HepG2 (cell line): ENCODE data around the gene KANSL3. TPM values are rescaled to one million over a fixed set of nuclear protein-coding genes. Genes with fewer than 3 reads are reported as not detected.

Source experiments
- ARID3A ChIP-seq: IDR thresholded peaks from 2 replicates; pipeline ENCODE4 v1.6.1; 2012; ENCODE audit warnings: low read depth, low read length, improper control_type of control experiment
- ATRX ChIP-seq: sonication (generic); formaldehyde crosslinking; IDR thresholded peaks from 2 replicates; pipeline ENCODE4 v1.4.0; 2020; ENCODE audit warnings: missing genetic modification reagents, borderline replicate concordance
- CREBL2 ChIP-seq: sonication (generic); formaldehyde crosslinking; IDR thresholded peaks from 2 replicates; pipeline ENCODE4 v1.8.1; 2023; ENCODE audit warnings: missing genetic modification reagents, mild to moderate bottlenecking, borderline replicate concordance
- DNMT1 ChIP-seq: sonication (generic); formaldehyde crosslinking; IDR thresholded peaks from 2 replicates; pipeline ENCODE4 v1.5.1; 2020; ENCODE audit warnings: mild to moderate bottlenecking, missing genetic modification reagents
- GLMP ChIP-seq: sonication (generic); formaldehyde crosslinking; IDR thresholded peaks from 2 replicates; pipeline ENCODE4 v1.9.0; 2021; ENCODE audit warnings: missing genetic modification reagents, mild to moderate bottlenecking, borderline replicate concordance
- IKZF4 ChIP-seq: sonication (generic); formaldehyde crosslinking; IDR thresholded peaks from 2 replicates; pipeline ENCODE4 v1.5.1; 2020; ENCODE audit warnings: borderline replicate concordance, mild to moderate bottlenecking, low read depth, missing genetic modification reagents; ENCODE audit errors: not compliant biosample characterization
- NCOA1 ChIP-seq: sonication (generic); formaldehyde crosslinking; IDR thresholded peaks from 2 replicates; pipeline ENCODE4 v1.9.0; 2021; ENCODE audit warnings: missing genetic modification reagents
- NFE2L1 ChIP-seq: sonication (generic); formaldehyde crosslinking; IDR thresholded peaks from 2 replicates; pipeline ENCODE4 v1.4.0; 2020; ENCODE audit warnings: missing genetic modification reagents, mild to moderate bottlenecking, borderline replicate concordance
- POGK ChIP-seq: sonication (generic); formaldehyde crosslinking; conservative IDR thresholded peaks from 2 replicates; pipeline ENCODE4 v1.8.0; 2022; ENCODE audit warnings: mild to moderate bottlenecking, moderate library complexity, missing genetic modification reagents
- POGZ ChIP-seq: sonication (generic); formaldehyde crosslinking; IDR thresholded peaks from 2 replicates; pipeline ENCODE4 v1.4.0; 2020; ENCODE audit warnings: mild to moderate bottlenecking, missing genetic modification reagents
- SKI ChIP-seq: fragments of 450-650 bp; IDR thresholded peaks from one replicate; pipeline ENCODE4 v1.6.1; 2018; ENCODE audit warnings: mild to moderate bottlenecking; ENCODE audit not compliant: partially characterized antibody
- SMAD9 ChIP-seq: sonication (generic); formaldehyde crosslinking; IDR thresholded peaks from 2 replicates; pipeline ENCODE4 v1.5.1; 2020; ENCODE audit warnings: mild to moderate bottlenecking, missing genetic modification reagents
- TAF15 ChIP-seq: fragments of 200-400 bp; formaldehyde crosslinking; IDR thresholded peaks from one replicate; pipeline ENCODE4 v1.6.1; 2018; ENCODE audit warnings: mild to moderate bottlenecking, low read depth, low read length; ENCODE audit not compliant: poor library complexity, severe bottlenecking
- TEAD3 ChIP-seq: optimal IDR thresholded peaks from 2 replicates; pipeline ENCODE3; 2016; ENCODE audit warnings: borderline replicate concordance
- ZFP36 ChIP-seq: fragments of 150-350 bp; IDR thresholded peaks from 2 replicates; pipeline ENCODE4 v1.6.1; 2018; ENCODE audit warnings: borderline replicate concordance, low read length, low read depth; ENCODE audit not compliant: partially characterized antibody
- ZNF224 ChIP-seq: sonication (generic); formaldehyde crosslinking; IDR thresholded peaks from 2 replicates; pipeline ENCODE4 v1.5.0; 2020; ENCODE audit warnings: mild to moderate bottlenecking, missing genetic modification reagents
- ZNF354B ChIP-seq: sonication (generic); formaldehyde crosslinking; IDR thresholded peaks from 2 replicates; pipeline ENCODE4 v1.8.0; 2022; ENCODE audit warnings: mild to moderate bottlenecking, missing genetic modification reagents
- ZNF740 ChIP-seq: sonication (generic); formaldehyde crosslinking; IDR thresholded peaks from 2 replicates; pipeline ENCODE4 v1.4.0; 2020; ENCODE audit warnings: missing genetic modification reagents
- ZNF766 ChIP-seq: sonication (generic); formaldehyde crosslinking; IDR thresholded peaks from 2 replicates; pipeline ENCODE4 v1.5.0; 2020; ENCODE audit warnings: missing genetic modification reagents, borderline replicate concordance
- ZNF770 ChIP-seq: sonication (generic); formaldehyde crosslinking; IDR thresholded peaks from 2 replicates; pipeline ENCODE4 v1.5.0; 2020; ENCODE audit warnings: mild to moderate bottlenecking, missing genetic modification reagents
- ZSCAN12 ChIP-seq: sonication (generic); formaldehyde crosslinking; IDR thresholded peaks from 2 replicates; pipeline ENCODE4 v1.9.0; 2021; ENCODE audit warnings: mild to moderate bottlenecking, missing genetic modification reagents
- polyA plus RNA-seq, 8 experiments: library from polyadenylated mRNA; depleted of rRNA in 3 of 8; stranded (reverse) in 7 of 8; unstranded in 1 of 8; fragments of >200 nt; fragmentation: Illumina TruSeq in 4 of 8; extraction: Trizol in 4 of 8; gene quantifications; 2 replicates each; pipeline versions ENCODE4 v1.2.1 to v1.2.3, GENCODE V29; 2011 to 2016; ENCODE audit warnings: low read depth in 4 of 8, missing spikeins in 1 of 8, mixed read lengths in 1 of 8; ENCODE audit not compliant: insufficient read depth in 1 of 8
- total RNA-seq, 5 experiments: library from RNA; depleted of rRNA; stranded (reverse); fragments of >200 nt; fragmentation: Illumina TruSeq; extraction: Trizol; gene quantifications; 2 replicates each; pipeline ENCODE4 v1.2.3, GENCODE V29; 2016; ENCODE audit warnings: low read depth in 1 of 5

Gene KANSL3
- total and polyA plus RNA-seq, 2 of the 13 experiments (the other 11 are each of a cell fraction or from before 2014, with no cell fraction given) = 20.8 to 37.3 TPM

- TF ChIP-seq TEAD3 (CRISPR knock-in tag) (peak; percentile 35), SKI (no peak), IKZF4 (CRISPR knock-in tag) (no peak), ZNF224 (CRISPR knock-in tag) (no peak), GLMP (CRISPR knock-in tag) (no peak), NFE2L1 (no peak; the same call in 1 of the 2 replicates), ZNF770 (CRISPR knock-in tag) (peak; percentile 85), CREBL2 (peak; percentile 34; the same call in 1 of the 2 replicates), DNMT1 (no peak), ZNF740 (no peak), ARID3A (no peak), ATRX (CRISPR knock-in tag) (no peak), POGZ (no peak), ZSCAN12 (CRISPR knock-in tag) (no peak), ZNF766 (CRISPR knock-in tag) (no peak), NCOA1 (CRISPR knock-in tag) (peak; percentile 60; the same call in 1 of the 2 replicates), TAF15 (no peak), ZFP36 (no peak), SMAD9 (CRISPR knock-in tag) (no peak), ZNF354B (CRISPR knock-in tag) (no peak), POGK (CRISPR knock-in tag) (no peak)
Observed at GRCh38 chr2:96685577-96686459, 47.7 kb upstream of the KANSL3 start (continued).
